Right lobe of liver (tissue), 6 donors: ENCODE data around the gene LUC7L2. TPM values are rescaled to one million over a fixed set of nuclear protein-coding genes. Genes with fewer than 3 reads are reported as not detected.
"Not testable (repeated sequence)": the region's sequence is repeated elsewhere in the genome, so short reads cannot be mapped to it uniquely, and the experiment has no call there.

Source experiments
- ATAC-seq, 4 donors: fragments of 200-7000 bp; cut with Tn5 transposase; one replicate each; pipeline ENCODE4 v1.9.1; 2020; ENCODE audit warnings: mild to moderate bottlenecking in 4 of 4, moderate library complexity in 4 of 4
- DNase-seq, 3 donors: peaks; one replicate each; pipeline ENCODE4 v3.0.0-alpha.2; 2020
- H3K27ac ChIP-seq, 3 donors: fragments of 200-600 bp; one replicate each; pipeline ENCODE4 v1.8.0; 2022
- H3K27me3 ChIP-seq, 2 donors: fragments of 200-600 bp; one replicate each; pipeline ENCODE4 v1.8.0; 2022
- H3K36me3 ChIP-seq, 4 donors: fragments of 200-600 bp; sonication (generic) in 1 of 4; one replicate each; pipeline versions ENCODE4 v1.5.1 to v1.8.0; 2017 to 2022; ENCODE audit warnings: control low read depth in 1 of 4
- H3K4me1 ChIP-seq, 4 donors: fragments of 200-600 bp; sonication (generic) in 1 of 4; one replicate each; pipeline versions ENCODE4 v1.5.1 to v1.8.0; 2017 to 2022; ENCODE audit warnings: control low read depth in 1 of 4
- H3K4me3 ChIP-seq, 3 donors: fragments of 200-600 bp; one replicate each; pipeline ENCODE4 v1.8.0; 2022
- H3K9me3 ChIP-seq, 4 donors: fragments of 200-600 bp; sonication (generic) in 1 of 4; one replicate each; pipeline versions ENCODE4 v1.5.1 to v1.8.0; 2017 to 2022; ENCODE audit warnings: control low read depth in 1 of 4
- CTCF ChIP-seq, 4 donors: fragments of 200-600 bp in 3 of 4; fragments of 450-650 bp in 1 of 4; IDR thresholded peaks; one replicate each; pipeline versions ENCODE4 v1.5.1 to v1.8.0; 2016 to 2022; ENCODE audit warnings: antibody characterized with exemption in 4 of 4, mild to moderate bottlenecking in 2 of 4
- POLR2A ChIP-seq: fragments of 450-650 bp; IDR thresholded peaks from one replicate; pipeline ENCODE4 v1.6.1; 2017; ENCODE audit warnings: antibody characterized with exemption, mild to moderate bottlenecking
- WGBS: methylation state at CpG from one replicate; pipeline ENCODE4 v1.1.6; 2018; ENCODE audit warnings: low coverage, low lambda C conversion rate; ENCODE audit not compliant: insufficient coverage; ENCODE audit errors: missing lambda C conversion rate; 5-methylcytosine and 5-hydroxymethylcytosine counted together
- intact Hi-C, 2 donors: fragments of 100-400 bp; cut with DNase I; formaldehyde crosslinking; loops; one replicate each; pipeline versions ENCODE4 v1.11.2 to v1.14.1; 2022
- long read RNA-seq: library from polyadenylated mRNA; unstranded; transcript quantifications from one replicate; pipeline ENCODE4 v2.0.0, GENCODE V29; 2019
- total RNA-seq, 6 experiments: library from RNA; depleted of rRNA in 2 of 6; stranded (reverse); fragments of >200 nt in 2 of 6; fragmentation: NEBNext Ultra II Directional in 3 of 6; extraction: Animal tissue kit (Norgen Biotek cat#: 25700) in 3 of 6; gene quantifications; one replicate each; pipeline versions ENCODE4 v1.1.0 to v1.2.4, GENCODE V29; 2016 to 2023
- donor health status: DM: no; HTN: yes; CAD: no.
- donor health status: DM: no; HTN: no; CAD: no.
- donor health status: DM: no; HTN: no; CAD: no.
- donor health status: DM: no; HTN: yes; CAD: no.
- donor health status: DM: no; HTN: yes; CAD: no.

LUC7L2 gene
- total RNA-seq = 10 to 100 TPM; 23.2 to 40.0 (median 36.3) TPM
- long read RNA-seq, partial matches to known transcripts = 0 of 1 reads
- long read RNA-seq, other reads (novel, unspliced or antisense) = 0 of 1 reads

- peak; percentile 100 for DNase-seq
These were observed at the start of gene LUC7L2 for GRCh38 chr7:139359366-139360209. Gene LUC7L2, plus strand, starts transcription at chr7:139359894. Its CDS starts 368 bp downstream, at chr7:139360262.

GRCh38 chr7:139317939-139318505 is 41.7 kb upstream of the LUC7L2 start:
- no peak for TF ChIP-seq POLR2A
- TF ChIP-seq CTCF (IDR thresholded peaks at IDR 0.05) = no peak
- DNase-seq (no peak), ATAC-seq (no peak)
- Histone ChIP-seq H3K4me1 (no peaks in the 10 kb centered on the region), H3K27ac (no peak overlapping the region), H3K36me3 (no peaks in the 10 kb centered on the region), H3K9me3 (no peaks in the 10 kb centered on the region), H3K27me3 (no peaks in the 10 kb centered on the region), H3K4me3 (no peak overlapping the region)
- 82% methylated on average over 4 of the region's 5 CpGs for WGBS
- intact Hi-C loops = no loop called here

More at GRCh38 chr7:139359366-139360209, at the start of gene LUC7L2:
- Histone ChIP-seq H3K4me1 (peaks cover 0 to 25% (median 12%) of the 10 kb centered on the region in 4 donors), H3K36me3 (no peaks in the 10 kb centered on the region), H3K4me3 (peak within 1 kb of the TSS; percentile 74 to 81 (median 80)), H3K27me3 (no peaks in the 10 kb centered on the region), H3K9me3 (no peaks in the 10 kb centered on the region), H3K27ac (peak within 1 kb of the TSS; percentile 97 to 99 (median 98))
- WGBS = under 1% methylated on average over 39 of the region's 98 CpGs
- intact Hi-C loops = no loop called here
- TF ChIP-seq CTCF (IDR thresholded peaks at IDR 0.05) (peak in 3 of 4 donors; percentile 2 to 19 (median 7)), POLR2A (peak; percentile 91)
- ATAC-seq = peak; percentile 92 to 96 (median 92)

- no peak overlapping the region for H3K4me3 ChIP-seq
- H3K4me1 ChIP-seq = no peaks in the 10 kb centered on the region
- no peak overlapping the region for H3K27ac ChIP-seq
- peak in 3 of 4 donors; percentile 15 to 24 (median 17) for TF ChIP-seq CTCF (IDR thresholded peaks at IDR 0.05)
- no peak for TF ChIP-seq POLR2A
- 62% methylated on average over 6 of the region's 11 CpGs for whole genome bisulfite sequencing
- no peak for DNase-seq
- intact Hi-C loops = no loop called here
- H3K36me3 ChIP-seq = no peaks in the 10 kb centered on the region
- H3K27me3 ChIP-seq = no peaks in the 10 kb centered on the region
- H3K9me3 ChIP-seq = no peaks in the 10 kb centered on the region
- ATAC-seq = peak in 3 of 4 donors; percentile 20 to 48 (median 42)
These were observed 38.5 kb upstream of the LUC7L2 start for GRCh38 chr7:139321071-139321745.

- H3K4me3 ChIP-seq, H3K9me3 ChIP-seq, ATAC-seq, H3K36me3 ChIP-seq, H3K27me3 ChIP-seq, intact Hi-C loops, H3K27ac ChIP-seq, DNase-seq, H3K4me1 ChIP-seq: not testable (repeated sequence)
- WGBS = 71% methylated on average over 4 of the region's 11 CpGs
These were observed 35.0 kb upstream of the LUC7L2 start for GRCh38 chr7:139324709-139325108.
